Retinal pigment epithelial cell (primary cell): ENCODE measurements around the gene SCN5A.

Experiments used
- DNase-seq: peaks from one replicate; pipeline ENCODE4 v3.0.0-alpha.2; 2010; ENCODE audit warnings: low read depth
- H3K4me3 ChIP-seq: 2 replicates; pipeline ENCODE4 v1.5.1; 2011; ENCODE audit warnings: mild to moderate bottlenecking, low read length, control low read depth, moderate library complexity
- CTCF ChIP-seq: conservative IDR thresholded peaks from 2 replicates; pipeline ENCODE4 v1.5.1; 2011; ENCODE audit warnings: low read depth, low read length, control low read depth, inconsistent platforms

SCN5A gene

GRCh38 chr3:38555149-38555840 lies 94.2 kb downstream of the SCN5A start:
- no peak overlapping the region for H3K4me3 ChIP-seq
- DNase-seq = no peak
- no peak for TF ChIP-seq CTCF

- no peak for DNase-seq
- H3K4me3 ChIP-seq = no peak overlapping the region
- no peak for TF ChIP-seq CTCF
Observed at GRCh38 chr3:38554127-38554827, 95.2 kb downstream of the SCN5A start.

GRCh38 chr3:38553071-38553470 lies 96.4 kb downstream of the SCN5A start:
- H3K4me3 ChIP-seq = no peak overlapping the region
- no peak for TF ChIP-seq CTCF
- DNase-seq = no peak

- DNase-seq = no peak
- no peak for TF ChIP-seq CTCF
- no peak overlapping the region for H3K4me3 ChIP-seq
Observed at GRCh38 chr3:38552364-38552763, 97.1 kb downstream of the SCN5A start.

- no peak overlapping the region for H3K4me3 ChIP-seq
- no peak for DNase-seq
- no peak for TF ChIP-seq CTCF
Observed at GRCh38 chr3:38551026-38551832, 98.3 kb downstream of the SCN5A start.

DNA sequence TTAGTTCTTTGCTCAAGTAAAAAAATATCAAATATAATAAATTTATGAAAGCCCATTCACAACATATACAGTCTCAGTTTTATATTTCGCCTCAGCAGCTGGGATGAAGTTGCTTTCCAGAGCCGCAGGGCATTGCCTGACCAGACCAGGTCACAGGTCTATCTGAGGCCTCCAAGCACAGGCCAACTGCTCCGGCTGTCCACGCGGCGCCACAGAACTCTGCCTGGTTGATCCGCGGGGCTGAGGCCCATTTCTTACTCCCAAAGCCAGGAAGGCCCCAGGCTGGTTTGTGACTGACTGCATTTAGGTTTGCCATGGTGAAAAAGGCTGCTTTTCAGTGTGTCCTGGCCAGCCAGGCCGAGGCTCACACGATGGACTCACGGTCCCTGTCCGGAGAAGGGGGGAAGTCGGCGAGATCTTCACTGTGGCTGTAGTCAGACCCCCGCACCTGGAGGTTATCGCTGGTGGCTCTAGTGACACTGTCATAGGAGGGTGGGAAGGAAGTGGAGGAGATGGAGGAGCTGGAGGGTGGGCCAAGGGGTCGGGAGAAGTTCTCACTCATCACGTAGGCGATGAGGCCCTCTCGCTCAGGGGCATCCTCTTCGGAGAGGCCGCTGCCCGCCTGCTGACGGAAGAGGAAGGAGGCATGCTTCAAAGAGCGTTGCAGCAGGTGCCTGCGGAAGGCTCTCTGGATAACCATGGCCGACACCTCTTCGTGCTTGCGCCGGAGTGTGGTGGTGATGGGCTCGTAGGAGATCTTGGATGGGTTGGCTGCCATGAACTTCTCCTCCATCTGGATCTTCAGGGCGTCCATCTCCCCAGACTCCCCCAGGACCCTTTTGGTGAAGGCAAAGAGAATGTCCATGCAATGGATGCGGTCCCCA lies 99.3 kb downstream of the SCN5A start:
- DNase-seq = no peak
- no peak for TF ChIP-seq CTCF
- H3K4me3 ChIP-seq = no peak overlapping the region
